ENCODE data around the gene TBX2.

DNA sequence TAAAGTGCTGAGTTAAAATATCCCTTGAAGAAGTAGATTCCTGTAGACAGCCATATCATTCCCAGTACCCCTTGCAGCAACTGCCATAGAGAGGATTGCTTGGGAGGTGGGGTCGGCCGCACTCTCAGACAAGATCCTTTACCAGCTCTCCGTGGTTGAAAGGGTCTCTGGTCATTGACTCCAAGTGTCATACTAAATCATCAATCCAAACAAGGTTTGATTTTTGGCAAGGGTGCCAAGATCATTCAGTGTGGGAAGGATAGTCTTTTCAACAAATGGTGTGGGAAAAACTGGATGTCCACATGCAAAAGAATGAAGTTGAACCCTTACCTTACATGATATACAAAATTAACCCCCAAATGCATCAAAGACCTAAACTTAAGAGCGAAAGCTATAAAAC, 21.8 kb downstream of the TBX2 start:
- TF ChIP-seq, protein P1, sequence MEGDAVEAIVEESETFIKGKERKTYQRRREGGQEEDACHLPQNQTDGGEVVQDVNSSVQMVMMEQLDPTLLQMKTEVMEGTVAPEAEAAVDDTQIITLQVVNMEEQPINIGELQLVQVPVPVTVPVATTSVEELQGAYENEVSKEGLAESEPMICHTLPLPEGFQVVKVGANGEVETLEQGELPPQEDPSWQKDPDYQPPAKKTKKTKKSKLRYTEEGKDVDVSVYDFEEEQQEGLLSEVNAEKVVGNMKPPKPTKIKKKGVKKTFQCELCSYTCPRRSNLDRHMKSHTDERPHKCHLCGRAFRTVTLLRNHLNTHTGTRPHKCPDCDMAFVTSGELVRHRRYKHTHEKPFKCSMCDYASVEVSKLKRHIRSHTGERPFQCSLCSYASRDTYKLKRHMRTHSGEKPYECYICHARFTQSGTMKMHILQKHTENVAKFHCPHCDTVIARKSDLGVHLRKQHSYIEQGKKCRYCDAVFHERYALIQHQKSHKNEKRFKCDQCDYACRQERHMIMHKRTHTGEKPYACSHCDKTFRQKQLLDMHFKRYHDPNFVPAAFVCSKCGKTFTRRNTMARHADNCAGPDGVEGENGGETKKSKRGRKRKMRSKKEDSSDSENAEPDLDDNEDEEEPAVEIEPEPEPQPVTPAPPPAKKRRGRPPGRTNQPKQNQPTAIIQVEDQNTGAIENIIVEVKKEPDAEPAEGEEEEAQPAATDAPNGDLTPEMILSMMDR (IDR thresholded peaks at IDR 0.05) = no peak
- no peak for TF ChIP-seq EZH2 (IDR thresholded peaks at IDR 0.05)
